ENCODE results near the gene HYLS1. TPM values are rescaled to one million over a fixed set of nuclear protein-coding genes. Genes with fewer than 3 reads are reported as not detected.
A peak's percentile ranks its signal among the peaks of the same experiment; 100 is the strongest.

HYLS1 gene
- total RNA-seq, 1 donor = 10.4 TPM

DNA sequence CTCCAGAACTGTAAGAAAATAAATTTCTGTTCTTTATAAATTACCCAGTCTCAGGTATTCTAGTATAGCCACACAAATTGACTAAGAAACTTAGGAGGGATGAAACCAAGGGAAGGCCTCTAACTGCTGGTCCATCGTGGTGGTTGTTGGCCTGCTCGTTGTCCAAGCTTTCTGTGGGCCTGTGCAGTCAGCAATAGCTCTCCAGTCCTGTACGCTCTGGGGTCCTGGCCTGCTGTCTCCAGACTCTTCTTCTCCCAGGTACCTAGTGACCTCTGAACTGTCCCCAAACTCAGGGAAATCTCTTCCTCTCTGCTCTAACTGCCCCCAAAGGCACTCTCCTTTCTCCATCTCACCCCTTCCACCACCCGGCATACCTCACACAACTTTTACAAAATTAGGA, 52.7 kb downstream of the HYLS1 start:
- no peak for TF ChIP-seq CTCF (IDR thresholded peaks at IDR 0.05; ENCODE audit: insufficient read depth, low read depth, low read length)
- H3K4me3 ChIP-seq (ENCODE audit: low read depth, low read length) = no peak overlapping the region
- no peak for DNase-seq (ENCODE audit: low read depth)

GRCh38 chr11:125941267-125941618, 53.8 kb downstream of the HYLS1 start:
- H3K4me3 ChIP-seq (ENCODE audit: low read depth, low read length) = no peak overlapping the region
- no peak for TF ChIP-seq CTCF (IDR thresholded peaks at IDR 0.05; ENCODE audit: insufficient read depth, low read depth, low read length)
- no peak for DNase-seq (ENCODE audit: low read depth)

DNA sequence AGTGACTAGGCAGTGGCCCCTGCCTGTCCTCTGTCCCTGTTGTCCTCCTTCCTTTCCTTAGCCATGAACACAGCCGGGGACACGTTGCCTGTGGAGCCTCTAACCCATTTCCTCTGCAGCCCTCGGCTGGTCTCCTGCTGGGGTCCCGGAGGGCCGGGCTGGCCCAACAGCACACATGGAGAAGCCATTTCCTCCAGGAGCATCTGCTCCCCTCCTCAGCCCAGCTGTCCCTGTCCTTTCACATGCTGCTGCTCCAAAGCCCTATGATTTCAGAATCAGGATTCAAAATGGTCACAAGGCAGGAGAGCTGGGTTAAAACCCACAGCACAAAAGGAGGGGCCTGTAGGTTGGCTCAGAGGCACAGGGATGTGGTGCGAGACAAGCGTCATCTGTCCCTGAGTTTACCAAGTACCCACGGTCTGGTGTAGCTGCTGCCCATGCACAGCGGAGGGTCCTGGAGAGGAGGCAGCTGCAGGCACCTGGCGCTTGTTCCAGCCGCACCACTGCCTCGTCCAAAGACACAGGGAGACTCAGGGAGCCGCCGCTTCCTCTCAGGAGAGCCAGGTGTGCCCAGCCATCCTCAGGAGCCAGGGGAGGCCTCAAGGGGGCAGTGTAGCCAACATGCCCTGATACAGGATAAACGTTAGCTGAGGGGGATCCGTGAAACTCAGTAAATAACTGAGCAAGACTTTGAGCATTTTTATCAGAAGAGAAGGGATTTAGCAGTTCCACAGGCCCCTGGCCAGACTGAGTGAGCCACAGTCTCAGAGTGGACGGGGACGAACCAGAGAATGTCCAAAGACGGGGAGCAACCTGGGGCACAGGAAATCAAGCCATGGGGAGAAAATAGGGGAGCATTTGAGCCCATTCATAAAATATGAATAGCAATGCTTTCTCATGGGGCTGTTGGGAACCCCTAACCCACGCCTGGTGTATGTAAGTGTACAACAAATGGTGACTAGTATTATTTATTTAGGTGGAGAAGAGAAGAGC, 54.4 kb downstream of the HYLS1 start:
- DNase-seq (ENCODE audit: low read depth) = peak; percentile 21
- H3K4me3 ChIP-seq (ENCODE audit: low read depth, low read length) = no peak overlapping the region
- TF ChIP-seq CTCF (IDR thresholded peaks at IDR 0.05; ENCODE audit: insufficient read depth, low read depth, low read length) = peak; percentile 76

DNA sequence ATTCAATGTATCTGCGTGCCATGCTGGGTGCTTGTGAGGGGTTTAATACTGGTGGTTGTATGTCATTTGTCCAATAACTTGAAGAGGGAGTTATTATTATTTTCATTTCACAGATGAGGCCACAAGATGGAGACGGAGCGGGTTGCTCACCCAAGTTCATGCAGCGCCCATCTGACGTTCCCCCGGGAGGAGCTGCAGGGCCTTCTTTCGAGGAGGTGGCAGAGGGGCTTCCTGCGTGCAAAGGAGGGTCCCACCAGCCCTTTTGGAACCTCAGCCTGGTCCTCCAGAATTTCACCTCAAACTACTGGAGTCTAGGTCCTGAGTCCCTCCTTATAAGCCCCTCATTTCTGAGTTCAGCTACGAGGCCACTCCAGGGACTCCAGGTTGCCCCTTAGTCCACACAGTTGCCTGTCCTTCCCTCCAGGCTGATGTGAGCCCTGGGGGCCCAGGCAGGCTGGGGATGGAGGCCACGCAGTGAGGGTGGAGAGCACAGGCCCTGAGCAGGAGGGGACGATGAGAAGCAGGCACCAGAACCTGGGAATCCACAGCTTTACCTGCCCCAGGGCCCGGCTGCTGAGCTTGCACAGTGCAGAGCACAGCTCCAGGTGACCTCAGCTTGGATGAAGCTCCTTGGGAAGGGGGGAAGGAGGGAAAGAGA, 55.4 kb downstream of the HYLS1 start:
- no peak for DNase-seq (ENCODE audit: low read depth)
- no peak overlapping the region for H3K4me3 ChIP-seq (ENCODE audit: low read depth, low read length)
- no peak for TF ChIP-seq CTCF (IDR thresholded peaks at IDR 0.05; ENCODE audit: insufficient read depth, low read depth, low read length)

GRCh38 chr11:125943661-125944349, 56.3 kb downstream of the HYLS1 start:
- TF ChIP-seq CTCF (IDR thresholded peaks at IDR 0.05; ENCODE audit: insufficient read depth, low read depth, low read length) = no peak
- H3K4me3 ChIP-seq (ENCODE audit: low read depth, low read length) = no peak overlapping the region
- no peak for DNase-seq (ENCODE audit: low read depth)

DNA sequence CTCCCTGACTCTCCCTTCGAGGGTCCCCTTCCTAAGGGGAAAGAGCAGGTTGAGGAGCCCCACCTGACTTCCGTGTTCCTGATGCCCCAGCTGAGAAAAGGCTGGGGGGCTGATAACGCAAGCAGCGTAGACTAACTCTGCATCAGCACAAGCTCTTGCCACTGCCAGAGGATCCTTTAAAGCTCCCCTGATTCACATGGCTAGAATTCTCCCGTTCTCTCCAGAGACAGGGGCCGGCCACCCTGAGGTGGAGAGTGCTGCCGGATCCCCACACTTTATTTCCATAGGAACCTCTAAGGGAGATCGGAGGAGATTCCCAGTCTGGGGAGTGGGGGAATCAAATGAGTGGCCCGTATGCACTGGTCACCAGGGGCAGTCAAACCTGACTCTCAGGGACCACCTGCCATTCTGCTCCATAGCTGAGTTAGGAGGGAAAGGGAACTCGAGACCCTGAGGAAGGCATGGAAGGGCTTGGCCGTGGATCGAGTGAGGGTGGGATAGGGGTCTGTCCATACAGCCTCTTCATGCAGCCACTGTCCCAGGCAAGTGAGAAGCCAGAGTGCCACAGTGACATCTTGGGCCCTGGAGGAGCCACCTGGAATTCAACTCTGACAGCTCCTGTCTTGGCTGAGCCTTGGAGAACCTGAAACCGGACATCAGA, 57.0 kb downstream of the HYLS1 start:
- no peak for DNase-seq (ENCODE audit: low read depth)
- no peak for TF ChIP-seq CTCF (IDR thresholded peaks at IDR 0.05; ENCODE audit: insufficient read depth, low read depth, low read length)
- H3K4me3 ChIP-seq (ENCODE audit: low read depth, low read length) = no peak overlapping the region

Measured in fibroblast of villous mesenchyme (primary cell).